GM18907 (cell line): ENCODE data around the gene CFAP70.

Experiments used
- ATAC-seq: cut with Tn5 transposase; IDR thresholded peaks from one replicate; pipeline ENCODE4 v1.9.1; 2021; ENCODE audit warnings: mild to moderate bottlenecking, moderate library complexity; ENCODE audit not compliant: unreplicated experiment

Gene CFAP70

DNA sequence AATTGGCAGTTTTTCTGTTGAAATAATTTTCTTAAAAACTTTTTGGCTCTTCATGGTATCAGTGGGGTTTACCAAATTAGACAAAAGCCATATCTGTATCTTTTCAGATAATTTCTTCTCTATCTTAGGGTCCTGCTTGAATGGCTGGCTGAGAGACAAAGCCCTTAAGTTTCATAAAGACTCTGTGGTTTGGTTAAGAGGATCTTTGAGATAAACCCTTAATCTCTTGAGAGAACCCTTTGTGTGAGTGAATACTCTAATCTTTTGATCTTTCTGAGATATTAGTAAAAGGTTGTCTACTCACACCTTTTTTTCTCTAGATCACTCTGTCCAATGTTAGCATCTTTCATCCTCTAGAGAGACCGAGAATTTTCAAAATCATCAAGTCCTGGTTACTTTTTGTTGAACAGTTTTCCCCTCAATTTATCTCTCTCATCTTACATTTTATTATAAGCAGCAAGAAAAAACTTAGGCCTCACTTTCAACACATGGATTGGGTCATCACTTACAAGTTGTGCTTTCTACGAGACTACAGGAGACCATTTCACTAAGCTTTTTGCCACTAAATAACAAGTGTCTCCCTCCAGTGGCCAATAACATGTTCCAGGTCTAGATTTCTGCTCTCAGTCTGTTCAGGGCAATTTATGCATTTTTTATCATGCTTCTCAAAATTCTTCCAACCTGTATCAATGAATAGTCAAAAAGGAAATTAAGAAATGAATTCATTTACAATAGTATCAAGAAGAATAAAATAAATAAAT is 140.1 kb downstream of the CFAP70 start:
- ATAC-seq = no peak

DNA sequence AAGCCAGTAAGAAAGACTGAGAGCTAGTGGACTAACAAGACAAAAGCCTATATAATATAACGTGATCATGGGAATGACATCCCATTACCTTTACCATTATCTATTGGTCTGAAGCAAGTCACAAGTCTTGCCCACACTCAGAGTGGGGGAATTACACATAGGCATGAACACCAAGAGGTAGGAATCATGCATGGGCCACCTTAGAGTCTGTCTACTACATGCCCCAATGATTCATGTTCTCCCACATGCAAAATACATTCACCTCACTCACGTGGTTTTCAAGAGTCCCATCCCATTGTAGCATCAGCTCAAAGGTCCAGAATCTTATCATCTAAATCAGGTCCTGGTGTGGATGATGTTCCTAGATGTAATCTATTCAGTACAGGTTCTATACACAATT is 141.0 kb downstream of the CFAP70 start:
- no peak for ATAC-seq

DNA sequence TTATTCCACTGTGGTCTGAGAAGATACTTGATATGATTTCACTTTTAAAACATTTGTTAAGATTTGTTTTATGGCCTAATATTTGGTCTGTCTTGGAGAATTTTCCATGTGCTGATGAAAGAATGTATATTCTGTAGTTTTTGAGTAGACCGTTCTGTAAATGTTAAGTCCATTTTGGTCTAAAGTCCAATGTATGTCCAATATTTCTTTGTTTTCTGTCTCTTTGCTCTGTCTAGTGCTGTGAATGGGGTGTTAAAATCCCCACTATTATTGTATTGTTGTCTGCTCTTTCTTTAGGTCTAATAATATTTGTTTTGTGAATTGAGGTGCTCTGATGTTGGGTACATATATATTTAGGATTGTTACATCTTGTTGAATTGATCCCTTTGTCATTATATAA is 142.9 kb downstream of the CFAP70 start:
- no peak for ATAC-seq

DNA sequence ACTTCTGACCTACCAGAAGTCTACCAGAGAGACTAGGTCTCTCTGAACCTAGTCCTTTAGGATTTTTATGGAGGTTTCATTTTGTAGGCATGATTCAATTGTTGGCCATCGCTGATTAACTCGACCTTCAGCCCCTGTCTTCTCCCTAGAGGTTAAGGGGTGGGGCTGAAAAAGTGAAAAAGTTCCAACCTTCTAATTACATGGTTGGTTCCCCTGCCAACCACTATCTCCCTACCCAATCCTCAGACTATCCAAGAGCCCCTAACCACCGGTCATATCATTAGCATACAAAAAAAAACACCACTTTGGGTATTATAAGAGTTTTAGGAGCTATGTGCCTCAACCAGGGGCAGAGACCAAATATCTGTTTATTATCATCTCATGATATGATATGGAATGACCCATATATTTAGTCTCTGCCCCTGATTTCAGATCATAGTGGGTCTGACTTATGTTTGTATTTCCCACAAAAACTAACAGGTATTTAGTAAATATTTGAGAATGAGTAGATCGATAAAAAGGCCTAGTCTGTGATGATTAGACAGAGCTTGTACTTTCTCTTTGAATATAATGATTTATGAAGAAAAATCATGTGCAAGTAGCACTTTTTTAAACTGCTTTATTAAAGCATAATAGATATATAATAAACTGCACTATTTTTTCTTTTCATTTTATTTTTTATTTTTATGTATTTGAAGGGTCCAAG is 147.4 kb downstream of the CFAP70 start:
- no peak for ATAC-seq

DNA sequence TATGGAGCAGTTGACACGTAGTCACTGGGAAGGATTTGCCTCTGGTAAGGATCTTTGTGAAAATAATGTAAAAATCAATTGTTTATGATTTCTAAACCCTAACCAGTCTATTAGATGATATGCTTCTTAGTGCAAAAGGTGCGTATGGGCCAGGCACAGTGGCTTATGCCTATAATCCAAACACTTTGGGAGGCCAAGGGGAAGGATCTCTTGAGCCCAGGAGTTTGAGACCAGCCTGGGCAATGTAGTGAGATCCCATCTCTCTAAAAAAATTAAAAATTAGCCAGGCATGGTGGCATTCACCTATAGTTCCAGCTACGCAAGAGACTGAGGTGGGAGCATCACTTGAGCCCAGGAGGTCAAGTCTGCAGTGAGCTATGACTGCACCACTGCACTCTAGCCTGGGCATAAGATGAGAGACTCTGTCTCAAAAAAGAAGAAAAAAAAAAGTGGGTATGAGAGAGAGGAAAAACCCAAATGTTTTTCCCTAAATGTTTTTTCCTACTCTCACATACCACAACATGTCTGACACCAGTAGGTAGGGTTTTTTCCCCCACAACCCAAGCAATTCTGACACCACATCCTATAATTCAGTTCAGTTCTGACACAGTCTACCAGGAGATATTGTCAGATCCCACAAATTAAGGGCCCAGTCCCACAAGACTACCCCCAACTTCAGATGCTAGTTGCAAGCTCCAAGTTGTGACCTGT is 148.1 kb downstream of the CFAP70 start:
- no peak for ATAC-seq

DNA sequence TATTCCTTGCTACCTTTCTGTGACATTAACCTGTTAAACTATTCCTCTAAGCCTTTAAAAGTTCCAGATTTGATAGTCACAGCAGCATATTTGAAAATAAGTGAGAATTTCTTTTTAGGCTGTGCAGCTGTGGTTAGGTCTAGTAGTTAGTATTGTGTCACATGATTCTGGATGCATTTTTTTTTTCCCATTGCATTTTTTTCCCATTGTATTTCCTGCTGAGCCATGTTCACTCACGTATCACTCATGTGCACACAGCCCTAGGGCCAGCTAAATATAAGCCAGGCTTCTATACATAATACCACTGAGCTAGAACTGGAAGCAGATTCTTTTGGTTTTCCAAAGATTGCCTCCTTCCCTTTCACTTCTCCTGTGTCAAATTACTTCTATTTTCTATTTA is 149.0 kb downstream of the CFAP70 start:
- no peak for ATAC-seq

DNA sequence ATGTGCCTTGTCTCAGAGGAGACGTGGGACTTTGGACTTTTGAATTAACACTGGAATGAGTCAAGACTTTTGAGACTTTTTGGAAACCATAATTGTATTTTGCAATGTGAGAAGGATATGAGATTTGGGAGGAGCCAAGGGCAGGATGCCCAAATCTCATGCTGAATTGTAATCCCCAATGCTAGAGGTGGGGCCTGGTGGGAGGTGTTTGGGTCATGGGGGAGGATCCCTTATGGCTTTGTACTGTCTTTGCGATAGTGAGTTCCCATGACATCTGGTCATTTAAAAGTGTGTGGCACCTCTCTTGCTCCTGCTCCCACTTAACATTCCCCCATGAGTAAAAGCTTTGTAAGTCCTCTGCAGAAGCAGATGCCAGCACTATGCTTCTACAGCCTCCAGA is 150.8 kb downstream of the CFAP70 start:
- ATAC-seq = no peak

DNA sequence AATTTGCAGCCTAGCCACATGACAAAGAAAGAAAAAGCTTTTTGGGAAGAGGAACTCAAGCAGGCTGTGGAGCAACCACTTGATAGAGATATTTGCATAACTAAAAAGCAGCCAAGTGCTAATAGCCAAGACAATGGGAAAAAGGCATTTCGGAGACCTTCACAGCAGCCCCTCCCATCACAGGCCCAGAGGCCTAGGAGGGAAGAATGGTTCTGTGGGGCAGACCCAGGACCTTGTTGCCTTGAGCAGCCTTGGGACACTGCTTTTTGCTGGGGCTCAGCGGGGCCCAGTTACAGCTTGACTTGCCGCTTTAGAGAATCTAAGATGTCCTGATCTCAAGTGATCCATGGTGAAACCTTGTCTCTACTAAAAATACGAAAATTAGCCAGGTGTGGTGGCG is 152.3 kb downstream of the CFAP70 start:
- ATAC-seq = no peak

DNA sequence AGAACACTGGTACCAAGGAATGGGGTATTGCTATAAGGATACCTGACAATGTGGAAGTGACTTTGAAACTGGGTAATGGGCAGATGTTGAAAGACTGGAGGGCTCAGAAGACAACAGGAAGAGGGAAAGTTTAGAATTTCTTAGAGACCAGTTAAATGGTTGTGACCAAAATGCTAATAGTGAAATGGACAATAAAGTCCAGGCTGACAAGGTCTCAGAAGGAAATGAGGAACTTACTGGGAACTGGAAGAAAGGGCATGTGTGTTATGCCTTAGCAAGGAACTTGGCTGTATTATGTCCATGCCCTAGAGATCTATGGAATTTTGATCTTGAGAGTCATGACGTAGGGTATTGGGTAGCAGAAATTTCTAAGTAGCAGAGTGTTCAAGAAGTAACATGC is 152.8 kb downstream of the CFAP70 start:
- no peak for ATAC-seq

DNA sequence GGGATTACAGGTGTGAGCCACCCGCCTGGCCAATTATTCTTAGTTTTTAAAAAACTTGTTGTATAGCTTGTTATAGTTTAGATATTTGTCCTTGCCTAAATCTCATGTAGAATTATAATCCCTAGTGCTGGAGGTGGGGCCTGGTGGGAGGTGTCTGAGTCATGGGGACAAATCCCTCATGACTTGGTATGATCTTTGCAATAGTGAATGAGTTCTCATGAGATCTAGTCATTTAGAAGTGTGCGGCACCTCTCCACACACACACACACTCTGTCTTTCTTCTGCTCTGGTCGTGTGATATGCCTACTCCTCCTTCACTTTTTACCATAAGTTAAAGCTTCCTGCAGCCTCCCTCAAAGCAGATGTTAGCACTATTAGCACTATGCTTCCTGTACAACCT is 153.6 kb downstream of the CFAP70 start:
- ATAC-seq = no peak
